Uterus (tissue), 4 donors: ENCODE results near the gene ASB6. TPM values are rescaled to one million over a fixed set of nuclear protein-coding genes. Genes with fewer than 3 reads are reported as not detected.
A peak's percentile ranks its signal among the peaks of the same experiment; 100 is the strongest.

Source experiments
- DNase-seq, 2 donors: peaks; one replicate each; pipeline ENCODE4 v3.0.0-alpha.2; 2019 to 2020
- H3K27ac ChIP-seq, 2 donors: fragments of 200-600 bp; sonication (generic); 1 replicate in 1 of 2; 2 replicates in 1 of 2; pipeline ENCODE4 v1.5.1; 2016 to 2018
- H3K27me3 ChIP-seq, 2 donors: fragments of 200-600 bp; sonication (generic); one replicate each; pipeline ENCODE4 v1.5.1; 2018 to 2019; ENCODE audit warnings: control low read depth in 1 of 2
- H3K36me3 ChIP-seq, 2 donors: fragments of 200-600 bp; sonication (generic); one replicate each; pipeline ENCODE4 v1.5.1; 2019; ENCODE audit warnings: control low read depth in 1 of 2
- H3K4me1 ChIP-seq, 2 donors: fragments of 200-600 bp; sonication (generic); one replicate each; pipeline ENCODE4 v1.5.1; 2018 to 2019; ENCODE audit warnings: control low read depth in 1 of 2
- H3K4me3 ChIP-seq, 2 donors: fragments of 200-600 bp; sonication (generic); 1 replicate in 1 of 2; 2 replicates in 1 of 2; pipeline ENCODE4 v1.5.1; 2018 to 2019; ENCODE audit warnings: mild to moderate bottlenecking in 1 of 2
- H3K9me3 ChIP-seq, 2 donors: fragments of 200-600 bp; sonication (generic); one replicate each; pipeline ENCODE4 v1.5.1; 2019; ENCODE audit warnings: control low read depth in 1 of 2
- POLR2A ChIP-seq, 2 donors: fragments of 450-650 bp; IDR thresholded peaks; one replicate each; pipeline ENCODE4 v1.6.1; 2016; ENCODE audit warnings: antibody characterized with exemption in 2 of 2, mild to moderate bottlenecking in 1 of 2, moderate library complexity in 1 of 2
- intact Hi-C: fragments of 100-400 bp; cut with DNase I; formaldehyde crosslinking; loops from one replicate; pipeline ENCODE4 v1.15.1; 2023; ENCODE audit warnings: low total_unique reads
- total RNA-seq, 4 donors: library from RNA; depleted of rRNA in 3 of 4; stranded (reverse); fragments of >200 nt in 3 of 4; gene quantifications; one replicate each; pipeline versions ENCODE4 v1.1.0 to v1.2.4, GENCODE V29; 2014 to 2023
- TF ChIP-seq, protein P1 (sequence below), 4 experiments: fragments of 200-600 bp in 2 of 4; fragments of 450-650 bp in 2 of 4; sonication (generic) in 2 of 4; IDR thresholded peaks; one replicate each; pipeline ENCODE4 v1.5.1; 2016 to 2019; ENCODE audit warnings: antibody characterized with exemption in 4 of 4, mild to moderate bottlenecking in 2 of 4, moderate library complexity in 1 of 4
- donor health status: DM: yes; HTN: yes; CAD: no.

Gene ASB6
- total RNA-seq, 4 donors from 2014 or later = 1.3 to 20.3 (median 8.5) TPM

DNA sequence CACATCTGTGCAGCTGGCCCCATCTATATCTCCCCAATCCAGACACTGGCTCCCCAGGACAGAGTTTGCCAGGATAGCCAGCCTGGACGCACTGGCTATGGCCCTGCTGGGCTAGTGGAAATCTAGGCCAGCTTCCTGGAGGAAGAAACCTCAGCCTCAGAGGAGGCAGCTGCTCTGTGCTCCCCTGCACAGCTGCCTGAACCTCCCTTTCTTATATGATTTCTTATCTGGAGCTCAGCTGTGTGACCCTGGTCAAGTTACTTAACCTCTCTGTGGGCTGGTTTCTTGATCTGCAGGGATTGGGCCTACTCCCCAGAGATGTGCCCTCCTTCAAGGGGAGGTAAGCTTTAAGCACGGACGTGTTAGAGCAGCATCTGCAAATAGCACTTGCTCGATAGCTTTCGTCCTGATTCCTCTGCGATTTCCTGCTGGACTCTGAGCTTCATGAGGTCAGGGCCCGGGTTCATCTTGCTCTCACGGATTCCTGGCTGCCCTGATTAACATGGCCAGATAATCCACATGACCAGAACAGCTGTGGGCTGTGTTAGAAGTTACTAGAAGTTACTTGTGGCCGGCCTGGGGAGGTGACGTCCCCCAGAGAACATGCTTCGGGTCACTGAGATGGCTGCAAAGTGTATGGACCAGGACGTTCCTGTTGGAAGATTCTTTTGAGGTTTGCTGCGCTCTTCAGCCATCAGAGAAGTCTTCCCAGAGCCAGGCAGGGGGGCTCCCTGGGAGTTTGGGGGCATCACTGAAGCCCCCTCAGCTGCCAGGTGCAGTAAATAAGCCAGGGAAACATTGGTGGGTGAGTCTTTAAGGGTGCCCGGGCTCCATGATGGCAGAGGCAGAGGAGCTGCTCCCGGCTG, 35.6 kb downstream of the ASB6 start:
- peak in 1 of 2 donors; percentile 41 for DNase-seq
- Histone ChIP-seq H3K36me3 (no peaks in the 10 kb centered on the region), H3K27ac (peak overlapping the region; percentile 89 to 90), H3K4me3 (no peak overlapping the region), H3K4me1 (peaks cover 0 to 12% of the 10 kb centered on the region in 2 donors), H3K9me3 (no peaks in the 10 kb centered on the region), H3K27me3 (no peaks in the 10 kb centered on the region)
- intact Hi-C loops = loop anchor here (5.0 kb wide), 2 partner anchors 104 to 434 kb away; no protein-coding TSS in a partner anchor
- no peak for TF ChIP-seq POLR2A (IDR thresholded peaks at IDR 0.05)
- TF ChIP-seq, protein P1, sequence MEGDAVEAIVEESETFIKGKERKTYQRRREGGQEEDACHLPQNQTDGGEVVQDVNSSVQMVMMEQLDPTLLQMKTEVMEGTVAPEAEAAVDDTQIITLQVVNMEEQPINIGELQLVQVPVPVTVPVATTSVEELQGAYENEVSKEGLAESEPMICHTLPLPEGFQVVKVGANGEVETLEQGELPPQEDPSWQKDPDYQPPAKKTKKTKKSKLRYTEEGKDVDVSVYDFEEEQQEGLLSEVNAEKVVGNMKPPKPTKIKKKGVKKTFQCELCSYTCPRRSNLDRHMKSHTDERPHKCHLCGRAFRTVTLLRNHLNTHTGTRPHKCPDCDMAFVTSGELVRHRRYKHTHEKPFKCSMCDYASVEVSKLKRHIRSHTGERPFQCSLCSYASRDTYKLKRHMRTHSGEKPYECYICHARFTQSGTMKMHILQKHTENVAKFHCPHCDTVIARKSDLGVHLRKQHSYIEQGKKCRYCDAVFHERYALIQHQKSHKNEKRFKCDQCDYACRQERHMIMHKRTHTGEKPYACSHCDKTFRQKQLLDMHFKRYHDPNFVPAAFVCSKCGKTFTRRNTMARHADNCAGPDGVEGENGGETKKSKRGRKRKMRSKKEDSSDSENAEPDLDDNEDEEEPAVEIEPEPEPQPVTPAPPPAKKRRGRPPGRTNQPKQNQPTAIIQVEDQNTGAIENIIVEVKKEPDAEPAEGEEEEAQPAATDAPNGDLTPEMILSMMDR (IDR thresholded peaks at IDR 0.05) = no peak

DNA sequence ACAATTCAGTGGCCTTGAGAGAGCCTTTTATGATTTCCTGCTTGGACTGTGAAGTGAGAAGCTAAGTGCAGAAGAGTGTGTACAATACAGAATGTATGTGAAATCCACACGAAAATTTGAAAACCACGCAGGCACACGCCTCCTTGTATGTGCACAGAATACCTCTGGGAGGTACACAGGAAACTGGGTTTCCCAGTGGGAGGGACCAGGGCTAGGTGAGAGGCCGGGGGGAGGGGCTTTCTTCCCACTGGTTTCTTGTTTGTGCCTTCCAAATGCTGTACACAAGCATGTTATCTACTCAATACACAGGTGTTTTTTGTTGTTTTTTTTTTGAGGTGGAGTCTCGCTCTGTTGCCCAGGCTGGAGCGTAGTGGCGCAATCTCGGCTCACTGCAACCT, 37.2 kb downstream of the ASB6 start:
- no peak for TF ChIP-seq POLR2A (IDR thresholded peaks at IDR 0.05)
- TF ChIP-seq, protein P1 (IDR thresholded peaks at IDR 0.05) = no peak
- DNase-seq = no peak
- no peak overlapping the region for H3K4me3 ChIP-seq
- H3K9me3 ChIP-seq = no peaks in the 10 kb centered on the region
- H3K27ac ChIP-seq = no peak overlapping the region
- intact Hi-C loops = loop anchor here (5.0 kb wide), 2 partner anchors 102 to 432 kb away; no protein-coding TSS in a partner anchor
- no peaks in the 10 kb centered on the region for H3K27me3 ChIP-seq
- H3K36me3 ChIP-seq = no peaks in the 10 kb centered on the region
- H3K4me1 ChIP-seq = peaks cover 0 to 5% of the 10 kb centered on the region in 2 donors

DNA sequence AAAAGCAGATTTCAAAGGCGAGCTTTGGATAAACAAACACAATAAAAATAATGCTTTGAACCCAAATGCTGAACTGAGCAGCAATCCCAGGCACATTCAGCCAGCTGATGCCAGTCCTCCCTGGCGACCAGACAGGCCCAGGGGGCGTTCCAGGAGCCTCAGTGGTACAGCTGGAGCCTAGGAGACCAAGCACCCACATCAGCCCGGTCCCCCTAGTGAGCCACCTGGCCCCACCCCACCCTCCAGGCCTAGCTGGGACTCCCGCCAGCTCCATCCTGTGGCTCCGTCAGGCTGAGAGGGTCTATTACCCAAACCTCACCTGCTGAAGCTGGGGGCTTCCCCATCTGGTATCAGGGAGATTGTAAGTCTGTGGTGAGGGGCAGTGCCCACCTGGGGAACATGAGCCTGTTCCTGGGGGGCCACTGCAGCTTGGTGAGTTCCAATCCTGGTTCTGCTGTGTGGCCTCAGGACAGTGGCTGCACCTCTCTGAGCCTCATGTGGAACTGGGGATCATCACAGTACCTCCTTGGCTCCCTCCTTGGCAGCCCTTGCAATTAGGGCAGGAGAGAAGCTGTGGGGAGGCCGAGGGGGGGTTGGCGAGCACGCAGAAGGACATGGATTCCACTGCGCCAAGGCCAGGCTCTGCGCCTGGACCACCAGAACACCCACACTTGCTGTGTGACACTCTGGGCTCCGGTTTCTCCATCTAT, 37.7 kb downstream of the ASB6 start:
- Histone ChIP-seq H3K4me1 (no peaks in the 10 kb centered on the region), H3K9me3 (no peaks in the 10 kb centered on the region), H3K36me3 (no peaks in the 10 kb centered on the region), H3K27me3 (no peaks in the 10 kb centered on the region), H3K4me3 (no peak overlapping the region), H3K27ac (no peak overlapping the region)
- TF ChIP-seq POLR2A (IDR thresholded peaks at IDR 0.05) = no peak
- TF ChIP-seq, protein P1 (IDR thresholded peaks at IDR 0.05) = no peak
- DNase-seq = no peak
- intact Hi-C loops = no loop called here

DNA sequence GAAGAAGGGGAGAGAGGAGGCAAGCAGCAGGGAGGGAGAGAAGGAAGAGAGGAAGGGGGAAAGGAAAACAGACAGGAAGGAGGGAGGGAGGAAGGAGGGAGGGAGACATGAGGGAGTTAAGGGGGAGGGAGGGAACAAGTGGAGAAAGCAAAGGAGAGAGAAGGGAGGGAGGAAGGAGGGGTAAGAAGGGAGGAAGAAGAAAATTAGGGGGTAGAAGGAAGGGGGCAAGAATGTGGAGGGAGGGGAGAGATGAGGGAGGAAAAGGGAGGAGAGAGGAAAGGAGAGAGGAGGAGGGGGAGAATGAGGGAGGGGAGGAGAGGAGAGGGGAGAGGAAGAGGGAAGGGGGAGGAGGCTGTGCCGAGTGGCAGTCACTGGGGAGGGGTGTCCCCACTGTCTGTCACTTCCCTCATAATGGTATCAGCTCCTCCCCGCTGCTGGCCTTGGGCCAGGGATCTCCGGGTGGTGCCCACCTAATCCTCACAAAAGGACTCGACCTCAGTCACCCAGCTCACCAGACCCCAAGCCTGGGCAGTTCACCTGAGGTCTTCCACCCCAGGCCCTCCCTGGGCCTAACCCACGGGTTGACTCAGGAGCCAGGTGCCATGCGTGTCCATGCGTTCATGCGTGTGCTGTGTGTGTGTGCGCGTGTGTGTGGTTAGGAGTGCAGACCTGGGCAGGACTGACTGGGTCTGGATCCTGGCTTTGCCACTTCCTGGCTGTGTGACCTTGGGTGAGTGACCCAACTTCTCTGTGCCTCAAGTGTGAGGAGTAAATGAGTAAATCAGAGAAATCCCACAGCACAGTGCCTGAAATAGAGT, 39.1 kb downstream of the ASB6 start:
- intact Hi-C loops = no loop called here

More for the DNA sequence above, 39.1 kb downstream of the ASB6 start:
- TF ChIP-seq POLR2A (IDR thresholded peaks at IDR 0.05) = peak in 1 of 2 donors; percentile 2
- TF ChIP-seq, protein P1 (IDR thresholded peaks at IDR 0.05) = no peak
- Histone ChIP-seq H3K27me3 (no peaks in the 10 kb centered on the region), H3K4me3 (no peak overlapping the region), H3K27ac (no peak overlapping the region), H3K9me3 (no peaks in the 10 kb centered on the region), H3K4me1 (peaks cover 0 to 5% of the 10 kb centered on the region in 2 donors), H3K36me3 (no peaks in the 10 kb centered on the region)
- no peak for DNase-seq
